AG09319 (cell line): ENCODE measurements around the gene ASS1.

ENCODE experiments used
- DNase-seq: peaks from one replicate; pipeline ENCODE4 v3.0.0-alpha.2; 2010; ENCODE audit warnings: low read depth; ENCODE audit errors: extremely low read depth
- CTCF ChIP-seq: IDR thresholded peaks from 2 replicates; pipeline ENCODE4 v1.5.1; 2011; ENCODE audit warnings: low read depth, mild to moderate bottlenecking, inconsistent platforms, low read length, moderate library complexity

Gene ASS1

GRCh38 chr9:130470269-130470668 lies 25.5 kb downstream of the ASS1 start:
- DNase-seq: no peak
- TF ChIP-seq CTCF: no peak

GRCh38 chr9:130470950-130471349 lies 26.2 kb downstream of the ASS1 start:
- no peak for TF ChIP-seq CTCF
- no peak for DNase-seq

GRCh38 chr9:130471411-130472183 lies 26.8 kb downstream of the ASS1 start:
- DNase-seq: no peak
- TF ChIP-seq CTCF: no peak

GRCh38 chr9:130472184-130472705 lies 27.5 kb downstream of the ASS1 start:
- no peak for DNase-seq
- TF ChIP-seq CTCF: no peak

GRCh38 chr9:130473009-130473408 lies 28.2 kb downstream of the ASS1 start:
- no peak for TF ChIP-seq CTCF
- no peak for DNase-seq

- no peak for TF ChIP-seq CTCF
- no peak for DNase-seq
These were observed 28.8 kb downstream of the ASS1 start for GRCh38 chr9:130473566-130473965.

- no peak for TF ChIP-seq CTCF
- no peak for DNase-seq
These were observed 29.3 kb downstream of the ASS1 start for GRCh38 chr9:130474106-130474505.
